ENCODE measurements around the gene TPCN1.

TPCN1 gene

GRCh38 chr12:113276306-113276705 is 55.0 kb downstream of the TPCN1 start:
- Histone ChIP-seq H3K9me3 (ENCODE audit: control insufficient read depth, insufficient read depth, low read length) (no peaks in the 10 kb centered on the region), H3K9ac (ENCODE audit: low read depth, low read length) (no peak overlapping the region), H3K4me1 (ENCODE audit: insufficient read depth, low read length) (no peaks in the 10 kb centered on the region; the same call in 1 of the 2 replicates), H3K36me3 (ENCODE audit: insufficient read depth, low read length) (no peaks in the 10 kb centered on the region; the same call in none of the 2 replicates)

GRCh38 chr12:113276946-113277500 is 55.8 kb downstream of the TPCN1 start:
- Histone ChIP-seq H3K4me1 (ENCODE audit: insufficient read depth, low read length) (no peaks in the 10 kb centered on the region; the same call in 1 of the 2 replicates), H3K36me3 (ENCODE audit: insufficient read depth, low read length) (no peaks in the 10 kb centered on the region; the same call in none of the 2 replicates), H3K9me3 (ENCODE audit: control insufficient read depth, insufficient read depth, low read length) (no peaks in the 10 kb centered on the region), H3K9ac (ENCODE audit: low read depth, low read length) (no peak overlapping the region)

DNA sequence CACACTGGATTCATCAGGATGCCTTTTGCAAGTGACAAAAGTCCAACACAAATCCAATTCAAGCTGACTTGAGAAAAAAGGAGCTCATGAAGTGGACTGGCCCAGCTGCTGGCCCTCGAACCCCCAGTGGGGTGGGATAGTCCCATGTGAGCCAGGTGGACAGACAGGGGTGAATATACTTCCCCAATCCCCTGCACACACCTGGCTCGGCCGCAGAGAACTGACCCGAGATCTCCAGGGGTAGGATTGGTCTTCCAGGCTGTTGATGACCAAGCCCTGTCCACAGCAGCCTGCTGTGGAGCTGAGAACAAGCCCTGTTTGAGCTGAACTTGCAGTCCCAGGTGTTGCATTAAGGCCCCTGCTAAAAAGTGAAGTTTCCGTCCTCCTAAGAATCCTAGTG is 56.2 kb downstream of the TPCN1 start:
- Histone ChIP-seq H3K9ac (ENCODE audit: low read depth, low read length) (no peak overlapping the region), H3K36me3 (ENCODE audit: insufficient read depth, low read length) (no peaks in the 10 kb centered on the region; the same call in none of the 2 replicates), H3K9me3 (ENCODE audit: control insufficient read depth, insufficient read depth, low read length) (no peaks in the 10 kb centered on the region), H3K4me1 (ENCODE audit: insufficient read depth, low read length) (no peaks in the 10 kb centered on the region; the same call in 1 of the 2 replicates)

- Histone ChIP-seq H3K9ac (ENCODE audit: low read depth, low read length) (no peak overlapping the region), H3K36me3 (ENCODE audit: insufficient read depth, low read length) (no peaks in the 10 kb centered on the region; the same call in none of the 2 replicates), H3K9me3 (ENCODE audit: control insufficient read depth, insufficient read depth, low read length) (no peaks in the 10 kb centered on the region), H3K4me1 (ENCODE audit: insufficient read depth, low read length) (no peaks in the 10 kb centered on the region)
These were observed 56.9 kb downstream of the TPCN1 start for GRCh38 chr12:113278141-113278540.

DNA sequence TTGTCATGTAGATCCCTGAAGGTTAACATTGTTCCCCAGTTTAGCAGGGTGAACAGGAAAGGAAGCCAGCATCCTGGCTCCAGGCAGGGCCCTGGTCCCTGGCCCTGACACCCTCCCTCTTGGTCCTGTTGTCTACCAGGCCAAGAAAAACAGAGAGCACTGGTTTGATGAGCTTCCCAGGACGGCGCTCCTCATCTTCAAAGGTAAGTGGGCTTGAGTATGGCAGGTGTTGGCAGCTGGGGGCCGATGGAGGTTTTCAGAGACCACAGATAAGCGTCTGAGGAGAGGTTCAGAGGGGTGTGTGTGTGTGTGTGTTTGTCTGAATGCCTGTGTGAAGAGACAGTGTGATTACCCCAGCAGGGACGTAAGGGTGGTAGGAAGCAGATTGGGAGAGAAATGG is 57.4 kb downstream of the TPCN1 start:
- no peaks in the 10 kb centered on the region; the same call in none of the 2 replicates for H3K36me3 ChIP-seq (ENCODE audit: insufficient read depth, low read length)
- H3K9me3 ChIP-seq (ENCODE audit: control insufficient read depth, insufficient read depth, low read length): no peaks in the 10 kb centered on the region
- no peak overlapping the region for H3K9ac ChIP-seq (ENCODE audit: low read depth, low read length)
- H3K4me1 ChIP-seq (ENCODE audit: insufficient read depth, low read length): no peaks in the 10 kb centered on the region

DNA sequence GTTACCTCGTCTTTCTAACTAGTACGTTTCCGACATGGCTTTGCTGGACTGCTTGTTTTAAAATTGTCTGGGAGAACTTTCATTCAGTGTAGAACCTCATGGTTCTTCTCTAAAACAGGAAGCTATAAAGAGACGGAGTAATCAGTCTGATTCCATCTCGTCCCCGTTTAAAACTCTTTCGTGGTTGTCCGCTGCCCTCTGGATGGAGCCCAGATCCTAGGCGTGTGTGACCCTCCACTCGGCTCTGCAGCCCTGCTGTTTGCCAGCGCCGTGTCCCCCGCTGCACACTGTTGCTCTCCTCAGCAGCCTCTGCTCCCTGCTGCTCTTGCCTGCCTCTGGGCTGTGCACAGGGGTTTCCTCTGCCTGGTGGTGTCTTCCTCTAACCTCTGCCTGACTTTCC is 63.5 kb downstream of the TPCN1 start:
- Histone ChIP-seq H3K4me1 (ENCODE audit: insufficient read depth, low read length) (no peaks in the 10 kb centered on the region), H3K9ac (ENCODE audit: low read depth, low read length) (no peak overlapping the region), H3K36me3 (ENCODE audit: insufficient read depth, low read length) (no peaks in the 10 kb centered on the region; the same call in 1 of the 2 replicates), H3K9me3 (ENCODE audit: control insufficient read depth, insufficient read depth, low read length) (no peaks in the 10 kb centered on the region)

GRCh38 chr12:113285679-113286610 is 64.7 kb downstream of the TPCN1 start:
- no peak overlapping the region for H3K9ac ChIP-seq (ENCODE audit: low read depth, low read length)
- H3K4me1 ChIP-seq (ENCODE audit: insufficient read depth, low read length): no peaks in the 10 kb centered on the region
- no peaks in the 10 kb centered on the region for H3K9me3 ChIP-seq (ENCODE audit: control insufficient read depth, insufficient read depth, low read length)
- H3K36me3 ChIP-seq (ENCODE audit: insufficient read depth, low read length): no peaks in the 10 kb centered on the region; the same call in none of the 2 replicates

DNA sequence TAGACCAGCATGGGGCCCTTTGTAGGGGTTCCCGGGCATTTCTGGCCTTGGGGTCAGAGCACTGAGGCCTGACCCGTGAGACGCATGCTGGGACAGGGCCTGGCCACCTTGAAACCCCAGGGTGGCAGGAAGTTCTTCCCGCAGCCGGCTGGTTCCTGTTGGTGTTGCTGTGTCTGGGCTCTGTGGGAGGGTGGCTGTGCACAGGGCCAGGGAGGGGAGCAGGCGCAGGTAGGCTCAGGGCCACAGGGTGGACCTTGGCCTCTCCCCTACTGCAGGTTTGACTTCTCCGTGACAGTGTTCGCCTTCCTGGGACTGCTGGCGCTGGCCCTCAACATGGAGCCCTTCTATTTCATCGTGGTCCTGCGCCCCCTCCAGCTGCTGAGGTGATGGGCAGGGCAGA is 65.4 kb downstream of the TPCN1 start:
- Histone ChIP-seq H3K4me1 (ENCODE audit: insufficient read depth, low read length) (no peaks in the 10 kb centered on the region), H3K36me3 (ENCODE audit: insufficient read depth, low read length) (no peaks in the 10 kb centered on the region; the same call in none of the 2 replicates), H3K9me3 (ENCODE audit: control insufficient read depth, insufficient read depth, low read length) (no peaks in the 10 kb centered on the region), H3K9ac (ENCODE audit: low read depth, low read length) (no peak overlapping the region)

DNA sequence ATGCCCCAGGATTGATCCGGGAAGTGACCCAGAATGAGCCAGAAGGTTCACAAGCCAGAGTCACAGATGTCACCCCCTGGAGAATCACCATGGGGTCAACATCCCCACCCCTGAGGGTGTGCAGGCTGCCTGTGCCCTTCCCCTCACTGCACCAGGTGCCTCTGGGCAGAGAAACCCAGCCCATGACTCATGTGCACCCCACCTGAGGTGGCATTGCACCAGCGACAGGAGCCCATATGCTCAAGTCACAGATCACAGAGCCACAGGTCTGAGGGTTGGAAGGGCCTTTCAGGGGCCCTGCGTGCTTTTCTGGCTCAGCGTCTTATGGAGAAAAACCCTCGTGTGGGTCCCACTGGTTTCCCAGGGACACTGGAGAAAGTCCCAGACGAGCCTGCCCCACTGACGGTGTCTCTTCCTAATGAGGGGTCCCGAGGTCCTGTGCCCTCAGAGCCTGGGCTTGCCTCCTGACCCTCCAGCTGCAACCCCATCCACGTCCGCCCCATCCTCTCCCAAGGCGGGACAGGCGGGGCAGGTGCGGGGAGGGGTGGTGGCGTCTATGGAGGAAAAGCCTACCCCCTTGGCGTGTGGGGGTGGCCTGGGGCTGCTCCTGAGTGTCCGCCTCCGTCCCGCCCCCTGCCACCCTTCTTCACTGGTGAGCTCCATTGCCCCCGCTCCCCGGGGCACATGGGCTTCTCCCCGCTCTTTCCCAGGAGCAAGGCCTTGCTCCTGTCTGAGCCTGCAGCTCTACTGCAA is 66.1 kb downstream of the TPCN1 start:
- H3K9ac ChIP-seq (ENCODE audit: low read depth, low read length): no peak overlapping the region
- H3K4me1 ChIP-seq (ENCODE audit: insufficient read depth, low read length): no peaks in the 10 kb centered on the region
- H3K9me3 ChIP-seq (ENCODE audit: control insufficient read depth, insufficient read depth, low read length): no peaks in the 10 kb centered on the region
- no peaks in the 10 kb centered on the region; the same call in none of the 2 replicates for H3K36me3 ChIP-seq (ENCODE audit: insufficient read depth, low read length)

DNA sequence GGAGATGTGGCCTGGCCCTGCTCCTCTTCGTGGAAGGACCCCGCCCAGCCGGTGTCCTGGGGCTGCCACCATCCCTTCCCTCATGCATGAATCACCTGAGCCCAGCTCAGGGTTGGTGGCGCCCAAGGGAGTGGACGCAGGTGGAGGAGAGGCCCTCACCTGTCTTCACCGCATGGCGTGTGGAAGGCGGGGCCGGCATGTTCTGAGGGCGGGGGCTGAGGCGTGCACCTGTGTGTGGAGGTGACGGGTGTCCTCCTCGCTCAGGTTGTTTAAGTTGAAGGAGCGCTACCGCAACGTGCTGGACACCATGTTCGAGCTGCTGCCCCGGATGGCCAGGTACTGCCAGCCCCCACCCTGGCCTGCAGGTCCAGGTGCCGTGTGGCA is 66.6 kb downstream of the TPCN1 start:
- H3K9me3 ChIP-seq (ENCODE audit: control insufficient read depth, insufficient read depth, low read length): no peaks in the 10 kb centered on the region
- H3K4me1 ChIP-seq (ENCODE audit: insufficient read depth, low read length): no peaks in the 10 kb centered on the region
- H3K9ac ChIP-seq (ENCODE audit: low read depth, low read length): no peak overlapping the region
- H3K36me3 ChIP-seq (ENCODE audit: insufficient read depth, low read length): no peaks in the 10 kb centered on the region; the same call in none of the 2 replicates

DNA sequence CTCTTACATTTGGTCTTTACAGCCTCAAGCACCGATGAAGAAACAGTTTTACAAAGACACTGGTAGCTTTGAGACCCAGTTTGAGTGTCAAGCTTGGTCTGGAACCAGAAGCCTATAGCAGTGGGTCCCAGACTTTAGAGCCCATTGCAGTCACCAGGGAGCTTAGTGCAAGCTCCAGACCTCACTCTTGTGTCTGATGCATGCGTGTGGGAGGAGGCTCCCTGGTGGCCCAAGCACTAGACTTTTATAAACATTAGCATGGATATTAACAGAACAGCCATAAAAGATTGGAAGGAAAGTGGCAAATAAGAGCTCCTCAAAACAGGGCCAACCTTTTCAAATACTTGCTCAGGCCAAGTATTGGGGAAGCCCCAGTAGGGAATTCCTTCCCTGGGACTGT is 68.1 kb downstream of the TPCN1 start:
- peaks cover 5% of the 10 kb centered on the region for H3K36me3 ChIP-seq (ENCODE audit: insufficient read depth, low read length)
- no peak overlapping the region for H3K9ac ChIP-seq (ENCODE audit: low read depth, low read length)

DNA sequence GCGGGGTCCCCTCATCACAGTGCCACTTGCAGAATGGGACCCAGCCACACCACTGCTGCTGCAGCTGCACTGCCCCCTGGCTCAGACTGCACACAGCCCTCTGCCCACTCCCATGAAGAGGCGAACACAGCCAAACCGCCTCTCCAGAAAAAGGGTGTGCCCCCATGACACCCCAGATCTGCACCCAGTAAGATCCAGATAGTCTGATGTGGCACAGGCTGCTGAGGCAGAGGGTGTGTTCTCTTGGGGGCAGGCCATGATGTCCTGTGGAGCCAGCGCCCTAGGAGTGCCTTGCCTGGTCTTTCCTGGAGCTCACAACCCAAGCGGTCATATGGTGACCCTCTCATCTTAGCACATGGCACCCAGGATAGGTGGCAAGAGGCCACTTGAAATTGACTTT is 69.2 kb downstream of the TPCN1 start:
- peaks cover 9% of the 10 kb centered on the region for H3K36me3 ChIP-seq (ENCODE audit: insufficient read depth, low read length)

More for the DNA sequence above, 68.1 kb downstream of the TPCN1 start:
- H3K4me1 ChIP-seq (ENCODE audit: insufficient read depth, low read length): no peaks in the 10 kb centered on the region
- H3K9me3 ChIP-seq (ENCODE audit: control insufficient read depth, insufficient read depth, low read length): no peaks in the 10 kb centered on the region

GRCh38 chr12:113291586-113291985 is 70.3 kb downstream of the TPCN1 start:
- H3K4me1 ChIP-seq (ENCODE audit: insufficient read depth, low read length): no peaks in the 10 kb centered on the region
- no peak overlapping the region for H3K9ac ChIP-seq (ENCODE audit: low read depth, low read length)
- H3K36me3 ChIP-seq (ENCODE audit: insufficient read depth, low read length): peaks cover 9% of the 10 kb centered on the region
- no peaks in the 10 kb centered on the region for H3K9me3 ChIP-seq (ENCODE audit: control insufficient read depth, insufficient read depth, low read length)

More for the DNA sequence above, 69.2 kb downstream of the TPCN1 start:
- no peaks in the 10 kb centered on the region for H3K9me3 ChIP-seq (ENCODE audit: control insufficient read depth, insufficient read depth, low read length)
- no peaks in the 10 kb centered on the region for H3K4me1 ChIP-seq (ENCODE audit: insufficient read depth, low read length)
- no peak overlapping the region for H3K9ac ChIP-seq (ENCODE audit: low read depth, low read length)

GRCh38 chr12:113292091-113292490 is 70.8 kb downstream of the TPCN1 start:
- Histone ChIP-seq H3K36me3 (ENCODE audit: insufficient read depth, low read length) (peaks cover 9% of the 10 kb centered on the region), H3K9ac (ENCODE audit: low read depth, low read length) (no peak overlapping the region), H3K4me1 (ENCODE audit: insufficient read depth, low read length) (no peaks in the 10 kb centered on the region), H3K9me3 (ENCODE audit: control insufficient read depth, insufficient read depth, low read length) (no peaks in the 10 kb centered on the region)

Data from ES-I3 (cell line).